HG02870 (cell line): Measurements from ENCODE around the gene EPS8L1.

Experiments
- ATAC-seq: cut with Tn5 transposase; IDR thresholded peaks from one replicate; pipeline ENCODE4 v1.9.1; 2021; ENCODE audit warnings: mild to moderate bottlenecking, moderate library complexity; ENCODE audit not compliant: unreplicated experiment

EPS8L1 gene

DNA sequence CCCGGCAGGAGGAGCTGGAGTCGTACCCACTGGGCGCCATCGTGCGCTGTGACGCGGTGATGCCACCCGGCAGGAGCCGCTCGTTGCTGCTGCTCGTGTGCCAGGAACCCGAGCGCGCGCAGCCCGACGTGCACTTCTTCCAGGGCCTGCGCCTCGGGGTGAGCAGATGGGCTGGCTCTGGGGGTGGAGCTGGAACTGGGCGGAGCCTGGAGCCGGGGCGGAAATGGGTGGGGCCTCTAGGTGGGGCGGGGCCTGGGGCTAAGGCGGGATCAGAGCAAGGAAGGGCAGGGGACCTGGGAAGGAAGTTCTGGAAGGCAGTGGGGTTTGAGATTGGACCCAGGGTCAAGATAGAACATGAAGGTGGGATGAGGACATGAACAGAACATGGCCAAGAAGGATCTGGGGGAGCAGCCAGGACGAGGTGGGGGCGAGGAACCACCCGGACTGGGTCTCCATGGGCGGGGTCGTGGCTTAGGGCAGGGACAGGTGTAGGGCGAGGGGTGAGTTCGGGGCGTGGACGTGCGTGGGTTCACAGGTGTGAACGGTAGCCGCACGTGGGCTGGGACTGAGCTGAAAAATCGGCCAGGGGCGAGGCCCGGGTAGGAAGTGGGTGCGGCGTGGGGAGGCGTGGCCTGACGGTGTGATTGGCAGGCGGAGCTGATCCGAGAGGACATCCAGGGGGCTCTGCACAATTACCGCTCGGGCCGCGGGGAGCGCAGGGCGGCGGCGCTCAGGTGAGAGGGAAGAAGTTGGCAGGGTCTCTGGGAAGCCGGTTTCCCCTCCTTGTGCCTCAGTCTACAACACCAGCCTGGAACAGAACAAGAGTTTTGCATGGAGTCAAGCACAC, 4.7 kb downstream of the EPS8L1 start:
- no peak for ATAC-seq

DNA sequence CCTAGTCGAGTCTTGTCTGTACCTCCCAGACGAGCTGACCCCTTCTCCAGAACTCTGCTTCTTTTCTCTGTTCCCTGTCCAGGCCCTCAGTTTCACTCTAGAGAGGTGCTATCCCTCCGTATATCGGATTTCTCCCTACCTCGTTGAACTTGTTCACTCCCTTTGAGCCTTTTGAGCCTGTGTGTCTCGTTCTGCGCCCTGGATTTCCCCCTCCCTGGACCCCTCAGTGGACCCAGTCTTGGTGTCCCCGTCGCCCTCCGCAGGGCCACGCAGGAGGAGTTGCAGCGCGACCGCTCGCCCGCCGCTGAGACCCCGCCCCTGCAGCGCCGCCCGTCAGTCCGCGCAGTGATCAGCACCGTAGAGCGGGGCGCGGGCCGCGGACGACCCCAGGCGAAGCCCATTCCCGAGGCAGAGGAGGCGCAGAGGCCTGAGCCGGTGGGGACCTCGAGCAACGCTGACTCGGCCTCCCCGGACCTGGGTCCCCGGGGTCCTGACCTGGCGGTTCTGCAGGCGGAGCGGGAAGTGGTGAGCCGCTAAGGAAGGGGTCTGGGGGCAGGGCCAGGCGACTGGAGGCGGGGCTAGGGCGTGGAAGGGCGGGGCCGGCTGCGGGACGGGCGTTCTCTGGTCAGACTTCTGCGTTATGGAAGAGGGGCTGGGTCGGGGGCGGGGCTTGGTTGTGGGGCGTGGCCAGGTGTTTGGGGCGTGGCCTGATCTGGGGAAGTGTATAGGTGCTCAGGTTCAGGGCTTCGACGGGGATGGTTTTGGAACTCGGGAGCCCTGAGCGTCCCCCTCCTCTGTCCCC, 5.5 kb downstream of the EPS8L1 start:
- ATAC-seq: peak; percentile 64

DNA sequence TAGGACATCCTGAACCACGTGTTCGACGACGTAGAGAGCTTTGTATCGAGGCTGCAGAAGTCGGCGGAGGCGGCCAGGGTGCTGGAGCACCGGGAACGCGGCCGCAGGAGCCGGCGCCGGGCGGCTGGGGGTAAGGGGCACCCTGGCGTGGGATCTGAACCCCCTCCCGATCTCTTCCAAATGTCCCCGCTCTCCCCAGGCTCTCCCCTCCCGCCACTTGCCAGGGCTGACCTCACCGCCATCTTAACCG, 6.0 kb downstream of the EPS8L1 start:
- ATAC-seq: no peak

DNA sequence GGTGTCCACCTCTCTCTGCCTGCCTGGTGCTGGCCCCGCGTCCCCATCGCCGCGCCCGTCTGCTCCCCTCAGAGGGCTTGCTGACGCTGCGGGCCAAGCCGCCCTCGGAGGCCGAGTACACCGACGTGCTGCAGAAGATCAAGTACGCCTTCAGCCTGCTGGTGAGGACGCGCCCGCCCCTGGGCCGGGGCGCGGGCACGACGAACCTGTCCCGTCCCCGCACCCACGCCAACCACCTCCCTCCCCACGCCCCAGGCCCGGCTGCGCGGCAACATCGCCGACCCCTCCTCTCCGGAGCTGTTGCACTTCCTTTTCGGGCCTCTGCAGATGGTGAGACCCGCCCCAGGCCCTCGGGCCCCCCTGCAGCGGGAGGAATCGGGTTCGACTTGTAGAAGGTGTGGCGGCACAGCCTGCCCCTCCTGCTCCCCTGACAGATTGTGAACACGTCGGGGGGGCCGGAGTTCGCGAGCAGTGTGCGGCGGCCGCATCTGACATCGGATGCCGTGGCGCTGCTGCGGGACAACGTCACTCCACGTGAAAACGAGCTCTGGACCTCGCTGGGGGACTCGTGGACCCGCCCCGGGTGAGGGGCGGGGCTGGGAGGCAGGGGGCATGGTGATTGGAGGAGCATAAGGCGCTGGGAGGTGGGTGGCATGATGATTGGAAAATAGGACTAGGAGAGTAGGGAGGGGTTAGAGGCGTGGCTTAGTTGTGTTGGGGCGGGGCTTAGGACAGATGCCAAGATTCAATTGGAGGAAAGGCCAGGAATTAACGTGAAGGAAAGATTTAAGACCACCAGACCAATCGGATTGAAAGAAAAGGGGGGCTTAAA, 6.6 kb downstream of the EPS8L1 start:
- no peak for ATAC-seq

DNA sequence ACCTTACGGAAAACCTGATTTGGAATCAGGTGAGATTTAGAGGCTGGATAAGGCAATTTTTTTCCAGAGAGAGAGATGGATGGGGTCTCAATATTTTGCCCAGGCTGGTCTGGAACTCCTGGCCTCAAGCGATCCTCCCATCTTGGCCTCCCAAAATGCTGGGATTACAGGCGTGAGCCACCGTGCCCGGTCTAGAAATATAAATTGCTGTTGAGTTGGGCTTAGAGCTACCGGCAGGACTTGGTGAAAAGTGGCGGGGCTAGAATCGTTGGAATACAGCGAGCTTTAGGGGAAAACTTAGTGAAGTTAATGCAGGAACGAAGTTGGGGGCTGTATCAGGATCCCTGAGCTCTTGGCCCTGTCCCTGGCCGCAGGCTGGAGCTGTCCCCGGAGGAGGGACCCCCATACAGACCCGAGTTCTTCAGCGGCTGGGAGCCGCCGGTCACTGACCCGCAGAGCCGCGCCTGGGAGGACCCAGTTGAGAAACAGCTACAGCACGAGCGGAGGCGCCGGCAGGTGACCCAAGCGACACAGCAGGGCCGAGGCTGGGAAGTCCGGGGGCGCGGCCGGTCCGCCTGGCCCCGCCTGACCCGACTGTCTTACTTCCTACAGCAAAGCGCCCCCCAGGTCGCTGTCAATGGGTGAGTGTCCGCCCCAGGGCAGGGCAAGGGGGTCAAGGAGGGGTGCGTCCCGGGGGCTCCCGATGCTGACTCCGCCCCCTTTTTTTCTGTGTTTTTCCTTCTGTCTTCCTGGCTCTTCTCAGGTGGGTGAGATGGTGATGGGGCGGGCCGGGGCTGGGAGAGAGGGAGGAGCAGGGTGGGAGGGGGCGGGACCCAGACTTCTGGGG, 7.6 kb downstream of the EPS8L1 start:
- no peak for ATAC-seq

DNA sequence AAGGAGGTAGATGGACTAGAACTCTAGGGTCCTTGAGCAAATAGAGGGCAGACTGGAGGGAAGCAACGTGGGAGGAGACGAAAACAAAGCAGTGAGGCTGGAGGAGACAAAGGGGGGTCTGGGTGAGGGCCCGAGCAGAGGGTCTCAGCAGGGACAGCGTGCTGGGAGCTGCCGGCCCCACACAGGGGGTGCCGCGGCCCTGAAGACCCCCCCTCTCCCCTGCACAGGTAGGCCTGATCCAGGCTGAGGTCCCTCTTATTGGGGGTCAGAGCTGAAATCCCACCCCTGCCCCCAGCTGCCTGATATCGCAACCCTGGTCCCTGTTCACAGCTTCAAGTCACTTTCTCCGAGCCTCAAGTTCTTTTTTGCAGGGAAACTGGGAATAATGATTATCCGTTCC, 8.7 kb downstream of the EPS8L1 start:
- no peak for ATAC-seq

DNA sequence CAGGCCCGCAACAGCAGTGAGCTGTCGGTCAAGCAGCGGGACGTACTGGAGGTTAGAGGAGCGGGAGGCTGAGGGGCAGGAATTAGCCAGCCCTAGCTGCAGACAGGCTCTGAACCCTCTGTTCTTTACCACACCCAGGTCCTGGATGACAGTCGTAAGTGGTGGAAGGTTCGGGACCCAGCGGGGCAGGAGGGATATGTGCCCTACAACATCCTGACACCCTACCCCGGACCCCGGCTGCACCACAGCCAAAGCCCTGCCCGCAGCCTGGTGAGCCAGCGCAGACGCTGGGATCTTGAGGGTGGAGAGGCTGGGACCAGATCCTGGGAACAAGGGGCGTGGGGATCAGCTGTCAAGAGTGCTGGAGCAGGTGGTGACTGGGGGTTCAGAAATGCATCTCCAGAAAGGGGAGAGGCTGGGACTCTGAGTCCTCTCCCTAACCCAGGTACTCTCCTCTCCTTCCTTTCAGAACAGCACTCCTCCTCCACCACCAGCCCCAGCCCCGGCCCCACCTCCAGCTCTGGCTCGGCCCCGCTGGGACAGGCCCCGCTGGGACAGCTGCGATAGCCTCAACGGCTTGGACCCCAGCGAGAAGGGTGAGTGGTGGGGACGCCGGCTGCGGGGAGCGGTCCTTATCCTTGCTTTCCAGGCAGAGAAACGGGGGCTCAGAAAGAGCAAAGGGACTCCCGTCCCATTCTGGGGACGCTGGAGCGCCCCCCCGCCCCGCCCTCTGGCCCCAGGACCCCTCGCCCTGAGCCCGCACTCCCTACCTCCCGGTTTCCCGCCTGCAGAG, 10.4 kb downstream of the EPS8L1 start:
- no peak for ATAC-seq

DNA sequence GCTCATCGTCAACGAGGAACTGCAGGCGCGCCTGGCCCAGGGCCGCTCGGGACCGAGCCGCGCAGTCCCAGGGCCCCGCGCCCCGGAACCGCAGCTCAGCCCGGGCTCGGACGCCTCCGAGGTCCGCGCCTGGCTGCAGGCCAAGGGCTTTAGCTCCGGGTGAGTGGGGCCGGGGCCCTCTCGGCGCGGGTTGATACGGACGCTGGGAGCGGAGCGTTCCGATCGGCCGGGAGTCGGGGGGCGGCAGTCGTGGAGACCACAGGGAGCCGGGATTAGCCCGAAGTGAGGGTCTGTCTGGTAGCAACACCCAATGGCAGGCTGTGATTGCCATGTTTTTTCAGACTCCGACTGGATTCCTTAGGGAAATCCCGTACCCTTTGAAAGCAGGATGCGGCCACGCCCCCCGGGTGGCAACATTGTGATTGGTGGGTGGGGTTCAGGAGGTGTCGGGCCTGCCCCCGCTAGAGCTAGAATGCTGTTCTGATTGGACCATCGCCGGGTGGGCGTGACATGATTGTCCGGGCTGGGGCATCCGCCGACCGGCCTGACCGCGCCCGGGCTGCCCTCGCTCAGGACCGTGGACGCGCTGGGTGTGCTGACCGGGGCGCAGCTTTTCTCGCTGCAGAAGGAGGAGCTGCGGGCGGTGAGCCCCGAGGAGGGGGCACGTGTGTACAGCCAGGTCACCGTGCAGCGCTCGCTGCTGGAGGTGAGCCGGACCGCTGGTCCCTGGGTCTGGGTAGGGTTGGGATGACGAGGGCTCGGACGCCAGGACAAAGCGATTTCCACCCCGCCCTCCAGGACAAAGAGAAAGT, 11.3 kb downstream of the EPS8L1 start:
- no peak for ATAC-seq

DNA sequence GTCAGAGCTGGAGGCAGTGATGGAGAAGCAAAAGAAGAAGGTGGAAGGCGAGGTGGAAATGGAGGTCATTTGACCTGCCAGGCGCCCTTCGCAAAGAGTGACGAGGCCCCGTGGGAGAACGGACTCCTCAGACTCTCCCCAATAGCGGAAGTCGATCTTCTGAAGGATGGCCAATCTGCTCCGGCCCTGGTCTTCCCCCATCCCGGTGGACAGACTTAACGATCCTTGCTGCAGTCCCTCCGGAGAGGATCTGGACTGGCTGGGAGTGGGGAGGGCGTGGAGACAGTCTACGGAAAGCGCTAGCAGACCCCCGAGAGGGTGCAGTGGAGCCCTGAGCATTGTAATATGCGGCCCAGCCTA, 11.9 kb downstream of the EPS8L1 start:
- ATAC-seq: no peak

DNA sequence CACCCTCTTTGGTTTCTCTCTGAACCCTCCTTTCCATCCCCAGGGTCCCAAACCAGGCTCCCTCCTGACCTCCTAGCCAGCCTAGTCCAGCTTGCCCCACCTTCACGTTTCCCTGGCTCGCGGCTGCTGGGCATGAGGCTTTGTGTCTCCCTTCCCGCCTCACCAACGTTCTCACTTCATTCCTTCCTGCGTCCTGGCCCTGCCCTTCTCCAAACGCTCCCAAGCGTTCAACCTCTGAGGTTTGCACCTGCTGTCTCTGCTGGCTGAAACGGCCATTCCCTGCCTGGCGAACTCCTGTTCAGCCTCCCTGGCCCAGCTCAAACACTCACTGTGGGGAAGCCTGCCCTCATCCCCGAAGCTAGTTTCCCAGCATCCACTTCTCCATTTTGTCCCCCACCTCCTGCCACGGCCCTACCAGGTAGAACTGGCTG, 12.4 kb downstream of the EPS8L1 start:
- no peak for ATAC-seq

DNA sequence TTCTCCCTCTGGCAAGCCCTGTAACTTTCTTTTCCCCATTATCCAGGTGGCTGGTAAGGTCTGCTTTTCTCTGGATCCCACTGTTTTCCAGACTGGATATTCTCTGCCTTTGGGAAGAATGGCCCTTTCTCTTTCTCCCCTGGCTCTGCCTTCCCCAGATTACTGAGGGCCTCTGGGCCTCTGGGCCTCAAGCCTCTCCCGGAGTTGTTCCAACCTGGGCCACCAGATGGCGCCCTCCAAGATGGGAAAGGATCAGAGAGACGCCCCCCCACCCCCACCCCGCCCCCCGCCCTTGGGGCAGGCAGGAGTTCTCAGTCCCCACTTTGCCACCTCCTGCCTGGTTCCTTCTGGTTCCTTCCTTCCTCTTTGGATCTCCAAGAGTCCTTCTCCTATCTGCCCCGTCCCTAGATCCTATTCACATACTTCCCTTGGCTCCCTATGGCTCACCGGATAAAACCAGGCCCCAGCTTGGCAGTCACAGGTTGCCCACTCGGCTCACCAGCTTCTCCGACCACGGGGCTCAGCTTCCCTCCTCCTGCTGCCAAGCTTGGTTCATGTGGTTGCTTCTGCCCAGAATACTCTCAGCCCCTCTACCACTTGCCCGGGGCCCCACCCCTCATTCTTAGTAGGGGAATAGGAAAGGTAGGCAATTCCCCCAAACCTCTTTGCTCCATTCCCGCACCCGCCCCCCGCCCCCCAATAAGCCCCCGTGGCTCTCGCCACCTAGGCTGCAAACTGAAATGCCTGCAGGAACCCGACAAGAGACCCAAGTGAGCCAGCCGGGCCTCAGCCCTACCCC, 13.1 kb downstream of the EPS8L1 start:
- no peak for ATAC-seq

DNA sequence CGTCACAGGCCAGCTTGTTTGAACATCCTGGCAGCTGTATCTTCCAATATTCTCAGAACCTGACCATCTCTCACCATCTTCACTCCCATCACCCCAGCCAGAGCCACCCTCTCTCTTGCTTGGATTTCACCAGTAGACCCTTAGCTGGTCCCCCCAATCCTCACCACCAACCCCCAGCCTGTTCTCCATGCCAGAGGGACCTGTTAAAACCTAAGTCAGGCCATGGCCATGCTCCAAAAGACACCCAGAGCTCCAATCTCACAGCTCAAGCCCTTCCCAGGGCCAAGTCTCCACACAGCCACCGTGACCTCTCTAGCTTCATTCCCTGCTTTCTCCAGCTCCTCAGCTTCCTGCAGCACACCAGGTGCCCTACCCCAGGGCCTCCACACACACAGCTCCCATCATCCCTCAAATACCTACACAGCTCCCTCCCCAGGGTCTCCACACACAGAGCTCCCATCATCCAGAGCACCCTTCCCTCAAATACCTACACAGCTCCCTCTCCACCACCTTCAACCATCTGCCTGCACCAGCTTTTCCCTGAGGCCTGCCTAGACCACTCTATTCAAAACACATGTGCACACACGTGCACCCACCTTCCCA, 13.8 kb downstream of the EPS8L1 start:
- ATAC-seq: no peak

DNA sequence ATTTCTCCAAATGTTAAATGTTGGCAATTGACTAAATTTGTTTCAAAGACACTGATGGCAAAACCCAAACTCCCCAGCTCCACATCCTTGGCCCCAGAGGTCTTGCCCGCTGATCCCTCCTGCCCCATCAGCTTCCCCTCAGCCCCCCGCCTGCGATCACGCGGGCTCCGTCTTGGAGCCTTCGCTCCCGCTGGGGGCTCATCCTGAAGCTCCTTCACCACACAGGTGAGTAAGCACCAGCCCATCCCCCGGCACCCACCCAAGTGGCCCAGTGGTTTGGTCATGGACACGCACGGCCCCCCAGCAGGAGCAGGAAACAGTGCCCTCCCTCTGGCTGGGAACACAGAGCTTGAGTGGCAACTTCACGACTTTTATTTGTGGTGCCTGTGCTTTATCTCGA, 14.9 kb downstream of the EPS8L1 start:
- no peak for ATAC-seq

DNA sequence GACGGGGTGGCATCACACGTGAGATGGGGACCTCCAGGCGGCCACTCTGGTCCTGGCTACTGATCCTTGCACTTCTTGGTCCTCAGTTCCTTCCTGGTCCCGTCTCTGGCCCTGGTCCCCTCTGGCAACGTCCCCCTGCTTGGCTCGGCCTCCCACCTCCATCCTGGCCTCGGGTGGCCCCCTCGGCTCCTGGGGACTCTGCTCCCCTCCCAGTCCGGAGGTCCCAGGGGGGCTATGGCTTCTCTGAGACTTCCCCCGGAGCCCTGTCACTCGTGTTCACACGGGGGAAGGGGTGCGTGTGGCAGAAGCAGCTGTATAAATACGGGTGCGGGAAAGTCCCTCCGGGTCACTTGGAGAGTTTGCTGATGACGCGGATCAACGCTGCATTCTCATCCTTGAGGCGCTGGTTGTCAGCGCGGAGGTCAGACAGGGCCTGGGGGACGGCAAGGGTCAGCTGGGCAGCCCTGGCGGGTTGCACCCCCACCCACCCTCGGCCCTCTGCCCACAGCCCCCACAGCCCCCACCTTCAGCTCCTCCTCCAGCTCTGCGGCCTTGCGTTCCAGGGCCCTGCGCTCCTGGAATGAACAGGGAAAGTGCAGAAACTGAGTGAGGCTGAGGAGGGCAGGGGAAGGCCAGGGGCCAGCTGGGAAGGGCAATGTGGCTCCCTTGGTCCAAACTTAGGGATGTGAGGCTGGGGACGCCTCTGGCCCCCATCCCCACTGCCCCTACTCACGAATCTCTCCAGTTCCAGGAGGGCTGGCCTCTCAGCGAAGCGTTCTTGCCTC, 15.6 kb downstream of the EPS8L1 start:
- ATAC-seq: no peak

DNA sequence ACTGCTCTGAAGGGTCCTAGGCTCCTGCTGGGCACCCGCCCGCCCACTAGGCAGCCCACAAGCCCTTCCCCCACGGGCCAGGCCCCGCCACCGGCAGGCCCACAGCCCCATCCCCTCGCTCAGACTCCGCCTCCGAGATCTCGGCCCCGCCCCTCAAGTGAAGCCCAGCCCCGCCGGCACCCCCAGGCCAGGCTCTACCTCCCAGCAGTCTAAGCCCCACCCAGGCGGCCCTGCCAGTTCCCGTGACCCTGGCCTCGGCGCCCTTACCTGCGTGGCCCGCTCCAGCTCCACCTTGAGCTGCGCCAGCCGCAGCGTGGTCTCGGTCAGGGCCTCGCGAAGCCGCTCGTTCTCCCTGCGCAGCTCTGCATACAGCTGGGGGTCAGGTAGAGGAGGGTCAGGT, 16.3 kb downstream of the EPS8L1 start:
- no peak for ATAC-seq

DNA sequence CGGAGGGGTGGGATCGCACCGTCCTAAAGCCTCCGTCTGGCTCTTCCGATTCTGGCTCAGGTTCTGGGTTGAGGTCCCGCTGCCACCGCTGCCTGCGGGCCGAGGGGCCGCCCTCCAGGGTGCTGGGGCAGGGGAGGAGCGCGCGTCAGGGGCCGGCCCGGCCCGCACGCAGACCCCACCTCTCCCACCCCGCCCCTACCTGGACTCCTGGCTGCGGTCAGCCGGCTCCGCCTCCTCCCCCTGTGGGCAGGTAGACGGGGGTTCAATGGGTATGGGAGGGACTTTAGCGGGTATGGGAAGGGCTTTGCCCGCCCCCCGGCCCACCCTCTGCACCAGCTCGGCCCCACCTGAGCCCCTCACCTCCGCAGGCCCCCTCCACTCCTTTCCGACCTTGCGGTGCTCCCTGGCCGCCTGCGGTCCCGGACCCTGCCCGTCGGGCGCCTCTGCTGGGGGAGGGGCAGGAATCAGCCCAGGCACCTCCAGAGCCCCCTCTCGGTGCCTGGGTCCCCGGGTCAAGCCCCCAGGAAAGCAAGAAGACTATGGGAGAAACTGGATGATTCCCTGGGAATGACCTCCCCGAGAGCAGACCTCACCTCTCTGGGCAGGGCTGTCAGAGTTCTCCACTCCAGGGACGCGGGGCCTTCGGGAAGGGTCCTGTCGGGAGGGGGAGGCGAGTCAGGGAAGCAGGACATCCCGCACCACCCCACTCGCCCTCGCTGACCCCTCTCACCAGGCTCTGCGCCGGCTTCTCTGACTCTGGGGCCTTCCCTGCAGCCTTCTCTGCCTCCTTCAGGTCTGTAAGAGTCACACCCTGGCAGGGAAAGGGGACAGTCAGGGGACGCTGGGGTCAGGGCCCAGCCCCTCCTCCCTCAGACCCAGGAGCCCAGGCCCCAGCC, 17.0 kb downstream of the EPS8L1 start:
- ATAC-seq: no peak
